ENCODE data around the gene A3GALT2. TPM values are rescaled to one million over a fixed set of nuclear protein-coding genes. Genes with fewer than 3 reads are reported as not detected.

A3GALT2 gene
- total RNA-seq, 1 experiment from 2014 or later: not detected

DNA sequence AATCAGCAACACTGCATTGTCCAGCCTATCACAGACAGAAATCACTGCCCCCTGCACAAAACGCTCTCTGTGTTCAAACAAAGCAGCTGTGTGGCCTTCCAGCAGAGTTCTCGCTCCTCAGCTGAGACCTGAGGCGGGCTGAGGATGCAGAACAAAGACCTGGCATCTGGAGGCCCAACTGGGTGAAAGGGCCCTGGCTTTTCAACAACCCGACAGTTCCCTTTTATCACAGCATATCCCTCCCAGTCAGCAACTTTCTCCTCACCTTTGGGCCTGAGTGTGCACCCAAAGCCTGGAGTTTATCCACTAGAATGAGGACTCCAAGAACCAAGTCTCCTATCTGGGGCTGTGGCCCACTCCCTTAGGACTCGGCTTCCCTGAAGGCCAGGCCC lies 42.6 kb upstream of the A3GALT2 start:
- H3K4ac ChIP-seq (ENCODE audit: low read depth, low read length): no peak overlapping the region
- H3K27ac Mint-ChIP-seq: peak overlapping the region; percentile 27 to 91 (median 65); a peak in 4 of 7 replicates
- H4K91ac ChIP-seq (ENCODE audit: insufficient read length, low read depth, low read length): no peak overlapping the region
- peaks cover 52 to 65% of the 10 kb centered on the region in 2 experiments for H3K4me1 Mint-ChIP-seq
- no peak overlapping the region for H3K14ac ChIP-seq (ENCODE audit: insufficient read depth, low read length)
- H2AFZ ChIP-seq (ENCODE audit: low read length): no peak overlapping the region
- TF ChIP-seq, protein P1, sequence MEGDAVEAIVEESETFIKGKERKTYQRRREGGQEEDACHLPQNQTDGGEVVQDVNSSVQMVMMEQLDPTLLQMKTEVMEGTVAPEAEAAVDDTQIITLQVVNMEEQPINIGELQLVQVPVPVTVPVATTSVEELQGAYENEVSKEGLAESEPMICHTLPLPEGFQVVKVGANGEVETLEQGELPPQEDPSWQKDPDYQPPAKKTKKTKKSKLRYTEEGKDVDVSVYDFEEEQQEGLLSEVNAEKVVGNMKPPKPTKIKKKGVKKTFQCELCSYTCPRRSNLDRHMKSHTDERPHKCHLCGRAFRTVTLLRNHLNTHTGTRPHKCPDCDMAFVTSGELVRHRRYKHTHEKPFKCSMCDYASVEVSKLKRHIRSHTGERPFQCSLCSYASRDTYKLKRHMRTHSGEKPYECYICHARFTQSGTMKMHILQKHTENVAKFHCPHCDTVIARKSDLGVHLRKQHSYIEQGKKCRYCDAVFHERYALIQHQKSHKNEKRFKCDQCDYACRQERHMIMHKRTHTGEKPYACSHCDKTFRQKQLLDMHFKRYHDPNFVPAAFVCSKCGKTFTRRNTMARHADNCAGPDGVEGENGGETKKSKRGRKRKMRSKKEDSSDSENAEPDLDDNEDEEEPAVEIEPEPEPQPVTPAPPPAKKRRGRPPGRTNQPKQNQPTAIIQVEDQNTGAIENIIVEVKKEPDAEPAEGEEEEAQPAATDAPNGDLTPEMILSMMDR (conservative IDR thresholded peaks at IDR 0.05): no peak
- no peaks in the 10 kb centered on the region for H3K23me2 ChIP-seq (ENCODE audit: insufficient read length, low read depth, low read length, poor library complexity, severe bottlenecking)
- no peak overlapping the region for H3K23ac ChIP-seq (ENCODE audit: insufficient read length, low read depth, low read length)
- H3K56ac ChIP-seq (ENCODE audit: insufficient read length, low read depth, low read length): no peak overlapping the region
- no peak overlapping the region for H4K8ac ChIP-seq (replicated peaks; ENCODE audit: insufficient read length, low read depth, low read length)
- H2BK12ac ChIP-seq (ENCODE audit: insufficient read length, low read depth, low read length): no peak overlapping the region
- H3K36me3 Mint-ChIP-seq (ENCODE audit: insufficient read depth in 1 of 3, low read depth in 3 of 3): no peaks in the 10 kb centered on the region; a peak in 1 of 7 replicates
- H2BK120ac ChIP-seq (ENCODE audit: low read depth, low read length, poor library complexity, severe bottlenecking): no peak overlapping the region
- peak overlapping the region; percentile 10 for H3K4me2 ChIP-seq (ENCODE audit: insufficient read depth, insufficient read length, low read length)
- H3K4me1 ChIP-seq (ENCODE audit: insufficient read depth, low read length): peaks cover 18% of the 10 kb centered on the region; the same call in 1 of the 2 replicates
- H2AK5ac ChIP-seq (ENCODE audit: insufficient read length, low read length): no peak overlapping the region
- H3K27ac ChIP-seq (ENCODE audit: insufficient read length, low read depth, low read length): no peak overlapping the region
- no peaks in the 10 kb centered on the region for H3K79me1 ChIP-seq (ENCODE audit: insufficient read depth, low read depth, low read length, poor library complexity, severe bottlenecking)
- WGBS (ENCODE audit: extremely low coverage, insufficient read length, low lambda C conversion rate): no CpG with 5 or more reads among the region's 5 CpGs
- DNase-seq: no peak
- no peaks in the 10 kb centered on the region for H4K20me1 ChIP-seq (ENCODE audit: control insufficient read depth, insufficient read depth, insufficient read length)
- no peaks in the 10 kb centered on the region for H3K9me3 Mint-ChIP-seq
- H2BK15ac ChIP-seq (ENCODE audit: low read depth, low read length): no peak overlapping the region
- no peak overlapping the region for H2BK20ac ChIP-seq (ENCODE audit: low read depth, low read length, poor library complexity, severe bottlenecking)
- no peaks in the 10 kb centered on the region for H3K9me3 ChIP-seq (ENCODE audit: control insufficient read depth, low read depth, low read length)
- H3T11ph ChIP-seq (ENCODE audit: low read length): no peak overlapping the region
- H2BK5ac ChIP-seq (ENCODE audit: insufficient read length, low read length): no peak overlapping the region
- no peaks in the 10 kb centered on the region; the same call in 1 of the 2 replicates for H3K27me3 ChIP-seq (ENCODE audit: insufficient read depth, low read length)
- no peak overlapping the region for H3K18ac ChIP-seq (ENCODE audit: insufficient read length, low read depth, low read length)
- H3K4me3 Mint-ChIP-seq: peak overlapping the region; percentile 34 to 69
- no peak overlapping the region for H4K5ac ChIP-seq (ENCODE audit: insufficient read length, low read depth, low read length)
- H3K79me2 ChIP-seq (ENCODE audit: insufficient read depth, low read length): no peaks in the 10 kb centered on the region
- peaks cover 38% of the 10 kb centered on the region for H3K27me3 Mint-ChIP-seq (ENCODE audit: low read depth)
- H3K9ac ChIP-seq (ENCODE audit: extremely low read depth, insufficient read length, low read length): no peak overlapping the region

Measured in H9 (cell line).